Left ventricle myocardium inferior (tissue), 1 donor: Measurements from ENCODE around the gene ZNF804A. TPM values are rescaled to one million over a fixed set of nuclear protein-coding genes. Genes with fewer than 3 reads are reported as not detected.

ENCODE experiments used
- DNase-seq: peaks from one replicate; pipeline ENCODE4 v3.0.0-alpha.2; 2020
- H3K27ac ChIP-seq: fragments of 200-600 bp; replicated peaks from 2 replicates; pipeline ENCODE4 v1.8.0; 2021
- H3K27me3 ChIP-seq: fragments of 200-600 bp; 2 replicates; pipeline ENCODE4 v1.8.0; 2021; ENCODE audit warnings: low read depth
- H3K36me3 ChIP-seq: fragments of 200-600 bp; 2 replicates; pipeline ENCODE4 v1.8.0; 2021
- H3K4me1 ChIP-seq: fragments of 200-600 bp; 2 replicates; pipeline ENCODE4 v1.8.0; 2021
- H3K4me3 ChIP-seq: fragments of 200-600 bp; 2 replicates; pipeline ENCODE4 v1.8.0; 2021; ENCODE audit warnings: mild to moderate bottlenecking, moderate library complexity
- H3K9me3 ChIP-seq: fragments of 200-600 bp; replicated peaks from 2 replicates; pipeline ENCODE4 v1.8.0; 2021
- CTCF ChIP-seq: fragments of 200-600 bp; IDR thresholded peaks from 2 replicates; pipeline ENCODE4 v1.8.0; 2021; ENCODE audit warnings: antibody characterized with exemption, mild to moderate bottlenecking, borderline replicate concordance
- intact Hi-C: fragments of 100-400 bp; cut with micrococcal nuclease; formaldehyde crosslinking; loops from one replicate; pipeline ENCODE4 v1.11.0; 2022
- total RNA-seq: library from RNA; stranded (reverse); fragmentation: NEBNext Ultra II Directional; extraction: Animal tissue kit (Norgen Biotek cat#: 25700); gene quantifications from one replicate; pipeline ENCODE4 v1.2.1, GENCODE V29; 2021
- donor health status: DM: no; HTN: yes; CAD: no; lungs with severe emphysema.

The ZNF804A gene
- total RNA-seq, 1 donor from 2014 or later: not detected

DNA sequence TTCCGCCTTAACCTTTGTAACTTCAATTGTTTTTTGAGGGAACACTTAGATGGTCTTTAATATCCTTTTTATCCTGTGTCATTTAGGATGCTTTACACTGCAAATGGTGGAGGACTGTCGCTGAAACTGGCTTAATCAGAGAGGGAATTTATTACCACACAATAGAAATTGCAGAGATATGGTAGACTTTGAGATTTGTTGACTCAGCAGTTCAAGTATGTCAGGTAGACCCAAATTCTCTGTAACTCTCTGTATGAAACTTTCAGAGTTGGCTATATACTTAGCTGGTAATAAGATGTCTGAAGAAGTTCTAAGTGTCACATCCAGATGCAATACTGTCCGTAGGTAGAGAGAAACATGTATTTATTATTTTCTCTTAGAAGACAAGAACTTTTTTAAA, 100.1 kb downstream of the ZNF804A start:
- DNase-seq: no peak
- Histone ChIP-seq H3K9me3 (no peaks in the 10 kb centered on the region), H3K4me3 (no peak overlapping the region), H3K4me1 (no peaks in the 10 kb centered on the region), H3K36me3 (no peaks in the 10 kb centered on the region), H3K27ac (no peak overlapping the region), H3K27me3 (no peaks in the 10 kb centered on the region)
- TF ChIP-seq CTCF: no peak
- intact Hi-C loops: no loop called here

DNA sequence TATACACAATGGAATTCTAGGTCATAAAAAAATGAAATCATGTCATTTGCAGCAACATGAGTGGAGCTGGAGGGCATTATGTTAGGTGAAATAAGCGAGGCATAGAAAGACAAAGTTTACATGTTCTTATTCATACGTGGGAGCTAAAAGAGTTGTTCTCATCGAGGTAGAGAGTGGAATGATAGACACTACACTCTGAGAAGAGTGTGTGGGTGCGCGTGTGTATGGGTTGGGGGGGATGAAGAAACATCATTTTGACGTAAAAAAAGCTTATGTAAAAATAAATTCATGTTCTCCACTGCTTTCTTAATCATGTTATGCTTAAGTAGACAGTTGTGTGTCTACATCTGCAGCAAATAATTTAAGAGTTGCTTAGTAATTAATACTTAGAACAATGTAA, 123.6 kb downstream of the ZNF804A start:
- H3K4me3 ChIP-seq: no peak overlapping the region
- TF ChIP-seq CTCF: no peak
- intact Hi-C loops: no loop called here
- no peaks in the 10 kb centered on the region for H3K36me3 ChIP-seq
- H3K4me1 ChIP-seq: no peaks in the 10 kb centered on the region
- no peak for DNase-seq
- peaks cover 15% of the 10 kb centered on the region for H3K9me3 ChIP-seq
- H3K27me3 ChIP-seq: no peaks in the 10 kb centered on the region
- H3K27ac ChIP-seq: no peak overlapping the region

- Histone ChIP-seq H3K4me3 (no peak overlapping the region), H3K9me3 (peaks cover 3% of the 10 kb centered on the region), H3K27ac (no peak overlapping the region), H3K27me3 (no peaks in the 10 kb centered on the region), H3K4me1 (no peaks in the 10 kb centered on the region), H3K36me3 (no peaks in the 10 kb centered on the region)
- no peak for DNase-seq
- no peak for TF ChIP-seq CTCF
- intact Hi-C loops: no loop called here
These were observed 129.5 kb downstream of the ZNF804A start for GRCh38 chr2:184727813-184728212.

DNA sequence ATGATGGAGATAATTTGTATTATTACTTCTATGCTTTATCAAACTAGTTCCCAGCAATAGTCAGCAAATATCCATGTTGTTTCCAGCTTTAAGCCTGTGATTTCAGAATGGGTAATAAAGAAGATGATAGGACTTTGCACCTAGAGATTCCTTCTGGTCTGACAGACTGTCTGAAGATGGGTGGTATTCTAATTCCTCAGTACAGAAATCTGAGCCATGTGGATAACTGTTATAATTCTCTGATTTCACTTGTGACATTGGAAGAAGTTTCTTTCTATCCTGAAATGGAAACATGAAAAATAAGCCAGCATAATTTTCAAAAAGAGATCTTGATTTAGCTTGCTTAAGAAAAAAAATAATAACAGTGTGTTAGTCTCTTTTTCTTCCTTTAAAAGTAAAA, 130.1 kb downstream of the ZNF804A start:
- no peak overlapping the region for H3K4me3 ChIP-seq
- TF ChIP-seq CTCF: no peak
- DNase-seq: no peak
- H3K27me3 ChIP-seq: no peaks in the 10 kb centered on the region
- peaks cover 3% of the 10 kb centered on the region for H3K9me3 ChIP-seq
- intact Hi-C loops: no loop called here
- no peaks in the 10 kb centered on the region for H3K4me1 ChIP-seq
- H3K36me3 ChIP-seq: no peaks in the 10 kb centered on the region
- H3K27ac ChIP-seq: no peak overlapping the region

- DNase-seq: no peak
- no peak for TF ChIP-seq CTCF
- intact Hi-C loops: no loop called here
These were observed 131.3 kb downstream of the ZNF804A start for GRCh38 chr2:184729581-184729980.

DNA sequence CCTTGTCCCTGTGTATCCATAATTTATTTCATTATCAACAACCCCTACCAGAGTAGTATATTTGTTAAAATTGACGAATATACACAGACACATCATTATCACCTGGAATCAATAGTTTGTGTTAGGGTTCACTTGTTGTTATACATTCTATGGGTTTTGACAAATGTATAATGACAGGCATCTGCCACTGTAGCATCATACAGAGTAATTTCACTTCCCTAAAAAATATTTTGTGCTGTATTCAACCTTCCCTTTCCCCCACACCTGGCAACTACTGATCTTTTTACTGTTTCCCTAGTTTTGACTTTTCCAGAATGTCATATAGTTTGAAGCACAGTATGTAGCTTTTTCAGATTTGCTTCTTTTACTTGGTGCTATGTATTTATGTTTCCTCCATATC, 132.0 kb downstream of the ZNF804A start:
- DNase-seq: no peak

More at GRCh38 chr2:184729581-184729980, 131.3 kb downstream of the ZNF804A start:
- no peak overlapping the region for H3K27ac ChIP-seq
- H3K4me3 ChIP-seq: no peak overlapping the region
- H3K27me3 ChIP-seq: no peaks in the 10 kb centered on the region
- H3K4me1 ChIP-seq: no peaks in the 10 kb centered on the region
- peaks cover 6% of the 10 kb centered on the region for H3K9me3 ChIP-seq
- no peaks in the 10 kb centered on the region for H3K36me3 ChIP-seq

More for the DNA sequence above, 132.0 kb downstream of the ZNF804A start:
- H3K4me3 ChIP-seq: no peak overlapping the region
- no peak overlapping the region for H3K27ac ChIP-seq
- no peak for TF ChIP-seq CTCF
- no peaks in the 10 kb centered on the region for H3K36me3 ChIP-seq
- no peaks in the 10 kb centered on the region for H3K4me1 ChIP-seq
- peaks cover 11% of the 10 kb centered on the region for H3K9me3 ChIP-seq
- no peaks in the 10 kb centered on the region for H3K27me3 ChIP-seq
- intact Hi-C loops: no loop called here
